Spleen (tissue), 13 donors: ENCODE results near the gene COQ8A. TPM values are rescaled to one million over a fixed set of nuclear protein-coding genes. Genes with fewer than 3 reads are reported as not detected.

Experiments used
- DNase-seq: peaks from one replicate; pipeline ENCODE4 v3.0.0-alpha.2; 2020
- H3K27ac ChIP-seq, 8 donors: fragments of 200-600 bp; sonication (generic) in 7 of 8; 1 replicate in 4 of 8; 2 replicates in 4 of 8; pipeline versions ENCODE4 v1.5.0 to v1.8.0; 2016 to 2021; ENCODE audit warnings: inconsistent platforms in 4 of 8, mild to moderate bottlenecking in 4 of 8, moderate library complexity in 1 of 8
- H3K27me3 ChIP-seq, 7 donors: fragments of 200-600 bp; sonication (generic) in 6 of 7; replicated peaks in 1 of 7; 1 replicate in 4 of 7; 2 replicates in 3 of 7; pipeline versions ENCODE4 v1.5.0 to v1.8.0; 2016 to 2021; ENCODE audit warnings: inconsistent platforms in 3 of 7, mild to moderate bottlenecking in 1 of 7
- H3K36me3 ChIP-seq, 6 donors: fragments of 200-600 bp; sonication (generic) in 5 of 6; 1 replicate in 4 of 6; 2 replicates in 2 of 6; pipeline versions ENCODE4 v1.5.0 to v1.8.0; 2016 to 2021; ENCODE audit warnings: inconsistent platforms in 2 of 6
- H3K4me1 ChIP-seq, 6 donors: fragments of 200-600 bp; sonication (generic) in 5 of 6; 1 replicate in 3 of 6; 2 replicates in 3 of 6; pipeline versions ENCODE4 v1.5.0 to v1.8.0; 2016 to 2021; ENCODE audit warnings: inconsistent platforms in 3 of 6
- H3K4me3 ChIP-seq, 8 donors: fragments of 200-600 bp; sonication (generic) in 7 of 8; 1 replicate in 4 of 8; 2 replicates in 4 of 8; pipeline versions ENCODE4 v1.5.0 to v1.8.0; 2016 to 2021; ENCODE audit warnings: inconsistent platforms in 4 of 8, mild to moderate bottlenecking in 4 of 8, moderate library complexity in 2 of 8
- H3K9me3 ChIP-seq, 8 donors: fragments of 200-600 bp; sonication (generic) in 7 of 8; 1 replicate in 4 of 8; 2 replicates in 4 of 8; pipeline versions ENCODE4 v1.5.0 to v1.8.0; 2016 to 2021; ENCODE audit warnings: inconsistent platforms in 4 of 8
- CTCF ChIP-seq, 11 experiments: fragments of 200-600 bp in 7 of 11; fragments of 450-650 bp in 4 of 11; sonication (generic) in 4 of 11; IDR thresholded peaks in 8 of 11; conservative IDR thresholded peaks in 3 of 11; 1 replicate in 7 of 11; 2 replicates in 4 of 11; pipeline versions ENCODE4 v1.4.0 to v1.8.0; 2016 to 2021; ENCODE audit warnings: antibody characterized with exemption in 11 of 11, inconsistent platforms in 4 of 11, mild to moderate bottlenecking in 1 of 11
- POLR2A ChIP-seq, 3 donors: fragments of 450-650 bp; IDR thresholded peaks; one replicate each; pipeline ENCODE4 v1.5.1; 2017; ENCODE audit warnings: antibody characterized with exemption in 3 of 3, mild to moderate bottlenecking in 1 of 3
- POLR2AphosphoS5 ChIP-seq, 3 donors: sonication (generic); formaldehyde crosslinking; IDR thresholded peaks; one replicate each; pipeline ENCODE4 v1.5.1; 2017; ENCODE audit warnings: antibody characterized with exemption in 3 of 3
- WGBS, 5 donors: extraction: QIAGEN DNeasy Blood & Tissue Kit in 3 of 5; methylation state at CpG; one replicate each; pipeline versions ENCODE4 v1.1.5 to v1.1.7; 2013 to 2018; 5-methylcytosine and 5-hydroxymethylcytosine counted together
- intact Hi-C: fragments of 100-400 bp; cut with DNase I; formaldehyde crosslinking; loops from one replicate; pipeline ENCODE4 v1.15.0; 2023; ENCODE audit warnings: low total_unique reads
- long read RNA-seq, 2 donors: transcript quantifications; one replicate each; lab custom pipeline, GENCODE V29; 2026
- polyA plus RNA-seq, 3 donors: library from polyadenylated mRNA; stranded (reverse); fragments of 200-250 nt; gene quantifications; one replicate each; pipeline ENCODE4 v1.2.1, GENCODE V29; 2013
- total RNA-seq, 7 donors: library from RNA; depleted of rRNA in 3 of 7; stranded (reverse); fragments of >200 nt in 3 of 7; fragmentation: NEBNext Ultra II Directional in 4 of 7; extraction: Animal tissue kit (Norgen Biotek cat#: 25700) in 4 of 7; gene quantifications; one replicate each; pipeline versions ENCODE4 v1.1.0 to v1.2.1, GENCODE V29; 2016 to 2021
- donor health status: healthy with polysubstance abuse.
- donor health status: DM: no; HTN: no; CAD: no; lungs with moderate emphysema.
- donor health status: DM: no; HTN: no; CAD: no.
- donor health status: Bipolar disorder and iron deficiency.
- donor health status: healthy.
- donor health status: DM: no; HTN: no; CAD: no.
- donor health status: DM: yes; HTN: yes; CAD: no.

Gene COQ8A
- total RNA-seq (10 to 100 TPM; 31.0 to 44.7 (median 38.1) TPM), polyA plus RNA-seq (10 to 100 TPM; 44.9 to 59.4 (median 52.4) TPM)
- long read RNA-seq, donor 1, partial matches to known transcripts = 0 of 3 reads
- long read RNA-seq, donor 1, other reads (novel, unspliced or antisense) = 0 of 3 reads
- long read RNA-seq, donor 2, transcript COQ8A-201 (15 exons, 2,872 nt) = major isoform, 6 of 6 reads
- long read RNA-seq, donor 2, partial matches to known transcripts = 0 of 6 reads
- long read RNA-seq, donor 2, other reads (novel, unspliced or antisense) = 0 of 6 reads

GRCh38 chr1:226940029-226940805, at the start of gene COQ8A:
TSS of gene COQ8A (plus strand) at chr1:226940294. CDS start at chr1:226961386, 21,092 bp downstream.
- peak in 2 of 3 donors; percentile 77 to 90 for TF ChIP-seq POLR2AphosphoS5 (IDR thresholded peaks at IDR 0.05)
- TF ChIP-seq POLR2A (IDR thresholded peaks at IDR 0.05) = peak in 2 of 3 donors; percentile 20 to 68
- TF ChIP-seq CTCF (IDR thresholded peaks at IDR 0.05 in 8 of 11, conservative IDR thresholded peaks at IDR 0.05 in 3 of 11) = peak in 3 of 11 experiments; percentile 5 to 32 (median 31)
- Histone ChIP-seq H3K36me3 (peaks cover 0 to 4% (median 0%) of the 10 kb centered on the region in 6 donors), H3K27ac (peak within 1 kb of the TSS; percentile 96 to 99 (median 97)), H3K27me3 (no peaks in the 10 kb centered on the region), H3K9me3 (peaks cover 0 to 11% (median 8%) of the 10 kb centered on the region in 8 donors), H3K4me1 (peaks cover 12 to 66% (median 53%) of the 10 kb centered on the region in 6 donors), H3K4me3 (peak within 1 kb of the TSS; percentile 77 to 90 (median 83))
- 0 to 1% (median 0%) methylated on average over 23 to 73 of the region's 73 CpGs for WGBS, 5 donors
- intact Hi-C loops = no loop called here
- DNase-seq = peak; percentile 100

- intact Hi-C loops = no loop called here
- Histone ChIP-seq H3K36me3 (peaks cover 0 to 100% (median 59%) of the 10 kb centered on the region in 6 donors), H3K4me3 (no peak overlapping the region), H3K27me3 (no peaks in the 10 kb centered on the region), H3K4me1 (peaks cover 2 to 28% (median 16%) of the 10 kb centered on the region in 6 donors), H3K9me3 (no peaks in the 10 kb centered on the region), H3K27ac (no peak overlapping the region)
- peak; percentile 44 for DNase-seq
- 89 to 95% (median 91%) methylated on average over 19 to 22 of the region's 22 CpGs for WGBS, 5 donors
- TF ChIP-seq POLR2AphosphoS5 (IDR thresholded peaks at IDR 0.05) (no peak), POLR2A (IDR thresholded peaks at IDR 0.05) (no peak), CTCF (IDR thresholded peaks at IDR 0.05 in 8 of 11, conservative IDR thresholded peaks at IDR 0.05 in 3 of 11) (no peak)
Measured at GRCh38 chr1:226890331-226891108, 49.6 kb upstream of the COQ8A start.

GRCh38 chr1:226891346-226891745, 48.7 kb upstream of the COQ8A start:
- intact Hi-C loops = no loop called here
- Histone ChIP-seq H3K9me3 (no peaks in the 10 kb centered on the region), H3K27ac (peak overlapping the region in 1 of 8 donors; percentile 33), H3K27me3 (no peaks in the 10 kb centered on the region), H3K36me3 (peaks cover 0 to 100% (median 64%) of the 10 kb centered on the region in 6 donors), H3K4me3 (no peak overlapping the region), H3K4me1 (peaks cover 0 to 20% (median 8%) of the 10 kb centered on the region in 6 donors)
- 94 to 97% (median 95%) methylated on average over 11 of the region's 11 CpGs for WGBS, 5 donors
- TF ChIP-seq CTCF (IDR thresholded peaks at IDR 0.05 in 8 of 11, conservative IDR thresholded peaks at IDR 0.05 in 3 of 11) = no peak
- TF ChIP-seq POLR2A (IDR thresholded peaks at IDR 0.05) = no peak
- TF ChIP-seq POLR2AphosphoS5 (IDR thresholded peaks at IDR 0.05) = no peak
- peak; percentile 49 for DNase-seq
